K562 (cell line): ENCODE results near the gene EMID1. TPM values are rescaled to one million over a fixed set of nuclear protein-coding genes. Genes with fewer than 3 reads are reported as not detected.

Experiments
- E2F3 ChIP-seq: fragments of 250-450 bp; sonication (Bioruptor Pico); IDR thresholded peaks from 2 replicates; pipeline ENCODE4 v1.4.0; 2020; ENCODE audit warnings: mild to moderate bottlenecking
- FOXM1 ChIP-seq, 2 experiments: fragments of 450-650 bp in 1 of 2; sonication (generic) in 1 of 2; formaldehyde crosslinking in 1 of 2; IDR thresholded peaks; 2 replicates each; pipeline versions ENCODE4 v1.6.1 to v1.9.0; 2017 to 2022; ENCODE audit warnings: low read depth in 2 of 2, mild to moderate bottlenecking in 2 of 2, missing genetic modification reagents in 1 of 2, moderate library complexity in 1 of 2
- GTF2F1 ChIP-seq: IDR thresholded peaks from 2 replicates; pipeline ENCODE4 v1.6.1; 2011; ENCODE audit warnings: low read depth, low read length, improper control_type of control experiment
- KAT8 ChIP-seq: fragments of 450-650 bp; IDR thresholded peaks from 2 replicates; pipeline ENCODE4 v1.6.1; 2016; ENCODE audit warnings: low read depth, mild to moderate bottlenecking
- KLF1 ChIP-seq: fragments of 450-650 bp; IDR thresholded peaks from 2 replicates; pipeline ENCODE4 v1.6.1; 2016; ENCODE audit warnings: missing genetic modification characterization, missing compliant biosample characterization
- KLF16 ChIP-seq: IDR thresholded peaks from 2 replicates; pipeline ENCODE4 v1.6.1; 2016; ENCODE audit warnings: antibody characterized with exemption
- LARP7 ChIP-seq: fragments of 450-650 bp; IDR thresholded peaks from 2 replicates; pipeline ENCODE4 v1.6.1; 2016
- MAZ ChIP-seq, 2 experiments: fragments of 450-650 bp in 1 of 2; sonication (generic) in 1 of 2; formaldehyde crosslinking; IDR thresholded peaks in 1 of 2; conservative IDR thresholded peaks in 1 of 2; 2 replicates each; pipeline versions ENCODE4 v1.4.0 to v1.5.0; 2020; ENCODE audit warnings: mild to moderate bottlenecking in 1 of 2, missing genetic modification reagents in 1 of 2
- MECOM ChIP-seq: fragments of 250-450 bp; sonication (Bioruptor Pico); IDR thresholded peaks from 2 replicates; pipeline ENCODE4 v1.8.0; 2022; ENCODE audit warnings: inconsistent platforms
- PHB2 ChIP-seq: fragments of 450-650 bp; IDR thresholded peaks from 2 replicates; pipeline ENCODE4 v1.6.1; 2017; ENCODE audit warnings: low read depth
- POLR2G ChIP-seq: fragments of 200-400 bp; formaldehyde crosslinking; IDR thresholded peaks from 2 replicates; pipeline ENCODE4 v1.6.1; 2017; ENCODE audit warnings: low read depth, mild to moderate bottlenecking, antibody characterized with exemption, low read length, moderate library complexity
- RFX7 ChIP-seq: fragments of 250-450 bp; sonication (Bioruptor Pico); IDR thresholded peaks from 2 replicates; pipeline ENCODE4 v1.5.1; 2021; ENCODE audit warnings: mild to moderate bottlenecking
- RNF2 ChIP-seq: sonication (generic); IDR thresholded peaks from 2 replicates; pipeline ENCODE4 v1.6.1; 2016
- SAP30 ChIP-seq: fragments of 200-600 bp; sonication (generic); IDR thresholded peaks from 2 replicates; pipeline ENCODE4 v1.6.1; 2012; ENCODE audit warnings: borderline replicate concordance, low read depth, mild to moderate bottlenecking, moderate library complexity, low read length, control low read depth, inconsistent platforms; ENCODE audit not compliant: insufficient read depth, poor library complexity, severe bottlenecking
- SIRT6 ChIP-seq: IDR thresholded peaks from one replicate; pipeline ENCODE4 v1.6.1; 2012; ENCODE audit warnings: low read depth, mild to moderate bottlenecking, control low read depth, inconsistent platforms, low read length, moderate library complexity
- ZC3H8 ChIP-seq: fragments of 450-650 bp; IDR thresholded peaks from 2 replicates; pipeline ENCODE4 v1.6.1; 2017
- ZNF165 ChIP-seq: fragments of 250-450 bp; sonication (Bioruptor Pico); IDR thresholded peaks from 2 replicates; pipeline ENCODE4 v1.4.0; 2020; ENCODE audit warnings: borderline replicate concordance
- ZNF3 ChIP-seq: fragments of 250-450 bp; sonication (Bioruptor Pico); IDR thresholded peaks from 2 replicates; pipeline ENCODE4 v1.5.0; 2021; ENCODE audit warnings: mild to moderate bottlenecking, moderate library complexity
- polyA plus RNA-seq, 8 experiments: library from polyadenylated mRNA; depleted of rRNA in 4 of 8; stranded (reverse) in 5 of 8; unstranded in 3 of 8; fragments of >200 nt; fragmentation: Nextera tagmentation in 2 of 8; fragmentation: Illumina TruSeq in 1 of 8; extraction: Ambion mirVana in 2 of 8; extraction: Trizol in 1 of 8; gene quantifications; 2 replicates each; pipeline versions ENCODE4 v1.2.1 to v1.2.3, GENCODE V29; 2011 to 2014; ENCODE audit warnings: inconsistent platforms in 1 of 8, missing spikeins in 1 of 8
- total RNA-seq, 7 experiments: library from RNA; depleted of rRNA in 6 of 7; stranded (reverse); fragments of >200 nt in 6 of 7; fragmentation: Illumina TruSeq in 2 of 7; extraction: Trizol in 2 of 7; gene quantifications; 2 replicates each; pipeline versions ENCODE4 v1.2.1 to v1.2.3, GENCODE V29; 2011 to 2021; ENCODE audit warnings: low replicate concordance in 1 of 7
- TF ChIP-seq, protein P1 (sequence below): fragments of 250-450 bp; sonication (Bioruptor Pico); IDR thresholded peaks from 2 replicates; pipeline ENCODE4 v1.9.0; 2021; ENCODE audit warnings: mild to moderate bottlenecking, inconsistent platforms
- TF ChIP-seq, protein P2 (sequence below): IDR thresholded peaks from 2 replicates; pipeline ENCODE4 v1.6.1; 2011; ENCODE audit not compliant: insufficient read length; ENCODE audit errors: extremely low read depth
- TF ChIP-seq, protein P3 (sequence below): sonication (generic); formaldehyde crosslinking; IDR thresholded peaks from 2 replicates; pipeline ENCODE4 v1.8.0; 2022; ENCODE audit warnings: mild to moderate bottlenecking, missing genetic modification reagents

EMID1 gene
- total and polyA plus RNA-seq, 9 of the 15 experiments (the other 6 are each of a cell fraction or from before 2014, with no cell fraction given) = 0.15 to 7.2 (median 2.7) TPM

DNA sequence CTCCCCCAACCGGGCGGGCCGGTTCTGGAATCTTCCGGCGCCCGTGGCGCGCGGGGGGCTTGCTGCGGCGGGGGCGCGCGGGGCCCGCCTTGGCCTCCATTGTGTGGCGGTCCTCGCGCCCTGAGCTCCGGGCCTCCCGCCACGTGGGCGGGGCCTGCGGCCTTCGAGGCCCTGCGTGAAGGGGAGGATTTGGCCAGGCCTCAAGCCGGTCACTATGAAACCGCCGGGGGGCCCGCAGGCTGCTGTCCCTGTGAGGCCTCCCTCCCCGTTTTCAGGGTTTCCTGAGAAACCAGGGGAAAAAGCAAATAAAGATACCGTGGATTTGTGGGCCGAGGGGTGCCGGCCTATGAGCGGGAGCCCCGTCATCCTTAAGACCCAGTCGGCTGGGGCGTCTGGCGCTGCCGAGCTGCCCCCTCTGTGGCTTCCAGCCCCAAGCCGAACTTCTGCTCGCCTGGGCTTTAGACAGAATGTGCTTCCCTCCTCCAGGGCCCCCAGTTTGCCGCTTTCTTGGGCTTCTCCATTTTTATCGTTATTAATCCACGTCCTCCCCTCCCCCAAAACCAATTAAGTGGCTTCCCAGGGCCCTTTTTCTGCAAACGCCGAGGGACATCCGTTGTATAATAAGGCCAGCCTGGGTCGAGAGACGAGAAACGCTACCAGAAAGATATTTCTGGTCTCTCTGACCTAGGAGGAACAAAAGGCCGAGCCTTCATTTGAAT, 63.0 kb downstream of the EMID1 start (continued):
- TF ChIP-seq, protein P1, sequence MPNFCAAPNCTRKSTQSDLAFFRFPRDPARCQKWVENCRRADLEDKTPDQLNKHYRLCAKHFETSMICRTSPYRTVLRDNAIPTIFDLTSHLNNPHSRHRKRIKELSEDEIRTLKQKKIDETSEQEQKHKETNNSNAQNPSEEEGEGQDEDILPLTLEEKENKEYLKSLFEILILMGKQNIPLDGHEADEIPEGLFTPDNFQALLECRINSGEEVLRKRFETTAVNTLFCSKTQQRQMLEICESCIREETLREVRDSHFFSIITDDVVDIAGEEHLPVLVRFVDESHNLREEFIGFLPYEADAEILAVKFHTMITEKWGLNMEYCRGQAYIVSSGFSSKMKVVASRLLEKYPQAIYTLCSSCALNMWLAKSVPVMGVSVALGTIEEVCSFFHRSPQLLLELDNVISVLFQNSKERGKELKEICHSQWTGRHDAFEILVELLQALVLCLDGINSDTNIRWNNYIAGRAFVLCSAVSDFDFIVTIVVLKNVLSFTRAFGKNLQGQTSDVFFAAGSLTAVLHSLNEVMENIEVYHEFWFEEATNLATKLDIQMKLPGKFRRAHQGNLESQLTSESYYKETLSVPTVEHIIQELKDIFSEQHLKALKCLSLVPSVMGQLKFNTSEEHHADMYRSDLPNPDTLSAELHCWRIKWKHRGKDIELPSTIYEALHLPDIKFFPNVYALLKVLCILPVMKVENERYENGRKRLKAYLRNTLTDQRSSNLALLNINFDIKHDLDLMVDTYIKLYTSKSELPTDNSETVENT (CRISPR knock-in tag) = no peak
- no peak for TF ChIP-seq SAP30
- TF ChIP-seq, protein P2, sequence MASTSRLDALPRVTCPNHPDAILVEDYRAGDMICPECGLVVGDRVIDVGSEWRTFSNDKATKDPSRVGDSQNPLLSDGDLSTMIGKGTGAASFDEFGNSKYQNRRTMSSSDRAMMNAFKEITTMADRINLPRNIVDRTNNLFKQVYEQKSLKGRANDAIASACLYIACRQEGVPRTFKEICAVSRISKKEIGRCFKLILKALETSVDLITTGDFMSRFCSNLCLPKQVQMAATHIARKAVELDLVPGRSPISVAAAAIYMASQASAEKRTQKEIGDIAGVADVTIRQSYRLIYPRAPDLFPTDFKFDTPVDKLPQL = no peak
- no peak; a peak in 1 of 4 replicates for TF ChIP-seq MAZ (CRISPR knock-in tag; conservative IDR thresholded peaks at IDR 0.05 in 1 of 2, IDR thresholded peaks at IDR 0.05 in 1 of 2)
- TF ChIP-seq GTF2F1 = no peak
- TF ChIP-seq, protein P3, sequence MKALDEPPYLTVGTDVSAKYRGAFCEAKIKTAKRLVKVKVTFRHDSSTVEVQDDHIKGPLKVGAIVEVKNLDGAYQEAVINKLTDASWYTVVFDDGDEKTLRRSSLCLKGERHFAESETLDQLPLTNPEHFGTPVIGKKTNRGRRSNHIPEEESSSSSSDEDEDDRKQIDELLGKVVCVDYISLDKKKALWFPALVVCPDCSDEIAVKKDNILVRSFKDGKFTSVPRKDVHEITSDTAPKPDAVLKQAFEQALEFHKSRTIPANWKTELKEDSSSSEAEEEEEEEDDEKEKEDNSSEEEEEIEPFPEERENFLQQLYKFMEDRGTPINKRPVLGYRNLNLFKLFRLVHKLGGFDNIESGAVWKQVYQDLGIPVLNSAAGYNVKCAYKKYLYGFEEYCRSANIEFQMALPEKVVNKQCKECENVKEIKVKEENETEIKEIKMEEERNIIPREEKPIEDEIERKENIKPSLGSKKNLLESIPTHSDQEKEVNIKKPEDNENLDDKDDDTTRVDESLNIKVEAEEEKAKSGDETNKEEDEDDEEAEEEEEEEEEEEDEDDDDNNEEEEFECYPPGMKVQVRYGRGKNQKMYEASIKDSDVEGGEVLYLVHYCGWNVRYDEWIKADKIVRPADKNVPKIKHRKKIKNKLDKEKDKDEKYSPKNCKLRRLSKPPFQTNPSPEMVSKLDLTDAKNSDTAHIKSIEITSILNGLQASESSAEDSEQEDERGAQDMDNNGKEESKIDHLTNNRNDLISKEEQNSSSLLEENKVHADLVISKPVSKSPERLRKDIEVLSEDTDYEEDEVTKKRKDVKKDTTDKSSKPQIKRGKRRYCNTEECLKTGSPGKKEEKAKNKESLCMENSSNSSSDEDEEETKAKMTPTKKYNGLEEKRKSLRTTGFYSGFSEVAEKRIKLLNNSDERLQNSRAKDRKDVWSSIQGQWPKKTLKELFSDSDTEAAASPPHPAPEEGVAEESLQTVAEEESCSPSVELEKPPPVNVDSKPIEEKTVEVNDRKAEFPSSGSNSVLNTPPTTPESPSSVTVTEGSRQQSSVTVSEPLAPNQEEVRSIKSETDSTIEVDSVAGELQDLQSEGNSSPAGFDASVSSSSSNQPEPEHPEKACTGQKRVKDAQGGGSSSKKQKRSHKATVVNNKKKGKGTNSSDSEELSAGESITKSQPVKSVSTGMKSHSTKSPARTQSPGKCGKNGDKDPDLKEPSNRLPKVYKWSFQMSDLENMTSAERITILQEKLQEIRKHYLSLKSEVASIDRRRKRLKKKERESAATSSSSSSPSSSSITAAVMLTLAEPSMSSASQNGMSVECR (CRISPR knock-in tag) = peak; percentile 14; the same call in 1 of the 2 replicates
- no peak for TF ChIP-seq SIRT6
- no peak for TF ChIP-seq ZC3H8
- TF ChIP-seq KLF16 = no peak
- no peak for TF ChIP-seq PHB2
- peak; percentile 61 for TF ChIP-seq POLR2G
- TF ChIP-seq RNF2 = no peak
- TF ChIP-seq ZNF165 (CRISPR knock-in tag) = no peak
- no peak for TF ChIP-seq ZNF3 (CRISPR knock-in tag)
- no peak for TF ChIP-seq KAT8
- no peak for TF ChIP-seq MECOM
- no peak for TF ChIP-seq LARP7
- TF ChIP-seq KLF1 (tag) = no peak
- TF ChIP-seq E2F3 = peak; percentile 85
- TF ChIP-seq RFX7 = no peak
- no peak for TF ChIP-seq FOXM1 (IDR thresholded peaks at IDR 0.05; ENCODE audit: low read depth)
- no peak for TF ChIP-seq FOXM1 (CRISPR knock-in tag; IDR thresholded peaks at IDR 0.05; ENCODE audit: low read depth)
